ENCODE results near the gene UBE3D. TPM values are rescaled to one million over a fixed set of nuclear protein-coding genes. Genes with fewer than 3 reads are reported as not detected.
"Not testable (repeated sequence)": the region's sequence is repeated elsewhere in the genome, so short reads cannot be mapped to it uniquely, and the experiment has no call there.

Gene UBE3D
- total RNA-seq, 1 experiment from 2014 or later: 11.0 TPM

DNA sequence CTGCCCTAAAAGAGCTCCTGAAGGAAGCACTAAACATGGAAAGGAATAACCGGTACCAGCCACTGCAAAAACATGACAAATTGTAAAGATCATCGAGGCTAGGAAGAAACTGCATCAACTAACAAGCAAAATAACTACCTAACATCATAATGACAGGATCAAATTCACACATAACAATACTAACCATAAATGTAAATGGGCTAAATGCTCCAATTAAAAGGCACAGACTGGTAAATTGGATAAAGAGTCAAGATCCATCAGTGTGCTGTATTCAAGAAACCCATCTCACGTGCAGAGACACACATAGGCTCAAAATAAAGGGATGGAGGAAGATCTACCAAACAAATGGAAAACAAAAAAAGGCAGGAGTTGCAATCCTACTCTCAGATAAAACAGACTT, 212.7 kb downstream of the UBE3D start:
- not testable (repeated sequence) for DNase-seq (ENCODE audit: low read depth, low spot score)

DNA sequence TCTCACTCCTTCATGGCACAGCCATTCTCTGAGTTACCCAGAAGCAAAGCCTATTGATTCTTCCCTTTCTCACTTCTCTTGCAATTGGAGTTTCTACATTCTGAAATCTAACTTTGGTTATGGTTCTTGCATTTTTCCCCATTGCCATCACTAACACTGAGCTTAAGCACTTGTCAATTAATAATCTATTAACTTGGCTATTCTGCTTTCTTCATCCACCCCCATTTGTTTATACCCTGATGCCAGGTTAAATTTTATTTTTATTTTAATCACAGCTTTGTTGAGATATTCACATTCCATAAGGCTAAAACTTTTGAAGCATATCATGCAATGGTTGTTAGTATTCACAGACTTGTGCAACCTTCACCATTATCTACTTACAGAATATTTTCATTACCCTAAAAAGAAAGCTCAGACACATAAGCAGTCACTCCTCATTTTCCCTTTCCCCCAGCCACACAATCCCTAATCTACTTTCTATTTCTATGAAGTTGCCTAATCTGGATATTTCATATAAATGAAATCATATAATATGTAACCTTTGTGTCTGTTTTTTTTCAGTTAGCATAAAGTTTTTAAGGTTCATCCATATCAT, 222.3 kb downstream of the UBE3D start:
- Histone ChIP-seq H3K36me3 (ENCODE audit: control insufficient read depth, insufficient read depth, low read length) (no peaks in the 10 kb centered on the region), H3K27ac (ENCODE audit: low read length) (no peak overlapping the region), H3K27me3 (ENCODE audit: control insufficient read depth, insufficient read depth, low read length) (no peaks in the 10 kb centered on the region), H3K9me3 (ENCODE audit: control insufficient read depth, insufficient read depth, low read depth, low read length) (no peaks in the 10 kb centered on the region), H3K4me1 (ENCODE audit: control insufficient read depth, insufficient read depth, low read length) (no peaks in the 10 kb centered on the region), H3K4me3 (ENCODE audit: low read depth in 2 of 2, low read length in 2 of 2) (no peak overlapping the region)
- no peak for DNase-seq (ENCODE audit: low read depth, low spot score)
- BruUV-seq (replicated peaks): no TSS peak
- POLR2A ChIA-PET: no interaction called here
- in situ Hi-C loops (cut with HindIII; ENCODE audit: low pct_unique_long_range_greater_than_20kb, low sequenced_read_pairs) (no loop called here), intact Hi-C loops (cut with micrococcal nuclease; ENCODE audit: unreplicated experiment) (no loop called here)
- TF ChIP-seq POLR2AphosphoS5 (IDR thresholded peaks at IDR 0.05; ENCODE audit: low read depth, low read length) (no peak), TCF7L2 (IDR thresholded peaks at IDR 0.05; ENCODE audit: low read depth, low read length) (no peak), SIN3A (IDR thresholded peaks at IDR 0.05; ENCODE audit: borderline replicate concordance, insufficient read depth, low read depth, low read length) (no peak)
- TF ChIP-seq, protein P1, sequence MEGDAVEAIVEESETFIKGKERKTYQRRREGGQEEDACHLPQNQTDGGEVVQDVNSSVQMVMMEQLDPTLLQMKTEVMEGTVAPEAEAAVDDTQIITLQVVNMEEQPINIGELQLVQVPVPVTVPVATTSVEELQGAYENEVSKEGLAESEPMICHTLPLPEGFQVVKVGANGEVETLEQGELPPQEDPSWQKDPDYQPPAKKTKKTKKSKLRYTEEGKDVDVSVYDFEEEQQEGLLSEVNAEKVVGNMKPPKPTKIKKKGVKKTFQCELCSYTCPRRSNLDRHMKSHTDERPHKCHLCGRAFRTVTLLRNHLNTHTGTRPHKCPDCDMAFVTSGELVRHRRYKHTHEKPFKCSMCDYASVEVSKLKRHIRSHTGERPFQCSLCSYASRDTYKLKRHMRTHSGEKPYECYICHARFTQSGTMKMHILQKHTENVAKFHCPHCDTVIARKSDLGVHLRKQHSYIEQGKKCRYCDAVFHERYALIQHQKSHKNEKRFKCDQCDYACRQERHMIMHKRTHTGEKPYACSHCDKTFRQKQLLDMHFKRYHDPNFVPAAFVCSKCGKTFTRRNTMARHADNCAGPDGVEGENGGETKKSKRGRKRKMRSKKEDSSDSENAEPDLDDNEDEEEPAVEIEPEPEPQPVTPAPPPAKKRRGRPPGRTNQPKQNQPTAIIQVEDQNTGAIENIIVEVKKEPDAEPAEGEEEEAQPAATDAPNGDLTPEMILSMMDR (IDR thresholded peaks at IDR 0.05): no peak
- TF ChIP-seq, protein P2, sequence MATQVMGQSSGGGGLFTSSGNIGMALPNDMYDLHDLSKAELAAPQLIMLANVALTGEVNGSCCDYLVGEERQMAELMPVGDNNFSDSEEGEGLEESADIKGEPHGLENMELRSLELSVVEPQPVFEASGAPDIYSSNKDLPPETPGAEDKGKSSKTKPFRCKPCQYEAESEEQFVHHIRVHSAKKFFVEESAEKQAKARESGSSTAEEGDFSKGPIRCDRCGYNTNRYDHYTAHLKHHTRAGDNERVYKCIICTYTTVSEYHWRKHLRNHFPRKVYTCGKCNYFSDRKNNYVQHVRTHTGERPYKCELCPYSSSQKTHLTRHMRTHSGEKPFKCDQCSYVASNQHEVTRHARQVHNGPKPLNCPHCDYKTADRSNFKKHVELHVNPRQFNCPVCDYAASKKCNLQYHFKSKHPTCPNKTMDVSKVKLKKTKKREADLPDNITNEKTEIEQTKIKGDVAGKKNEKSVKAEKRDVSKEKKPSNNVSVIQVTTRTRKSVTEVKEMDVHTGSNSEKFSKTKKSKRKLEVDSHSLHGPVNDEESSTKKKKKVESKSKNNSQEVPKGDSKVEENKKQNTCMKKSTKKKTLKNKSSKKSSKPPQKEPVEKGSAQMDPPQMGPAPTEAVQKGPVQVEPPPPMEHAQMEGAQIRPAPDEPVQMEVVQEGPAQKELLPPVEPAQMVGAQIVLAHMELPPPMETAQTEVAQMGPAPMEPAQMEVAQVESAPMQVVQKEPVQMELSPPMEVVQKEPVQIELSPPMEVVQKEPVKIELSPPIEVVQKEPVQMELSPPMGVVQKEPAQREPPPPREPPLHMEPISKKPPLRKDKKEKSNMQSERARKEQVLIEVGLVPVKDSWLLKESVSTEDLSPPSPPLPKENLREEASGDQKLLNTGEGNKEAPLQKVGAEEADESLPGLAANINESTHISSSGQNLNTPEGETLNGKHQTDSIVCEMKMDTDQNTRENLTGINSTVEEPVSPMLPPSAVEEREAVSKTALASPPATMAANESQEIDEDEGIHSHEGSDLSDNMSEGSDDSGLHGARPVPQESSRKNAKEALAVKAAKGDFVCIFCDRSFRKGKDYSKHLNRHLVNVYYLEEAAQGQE (IDR thresholded peaks at IDR 0.05; ENCODE audit: insufficient read depth in 1 of 2, low read depth in 2 of 2, low read length in 1 of 2): no peak
- no peak for ATAC-seq
- CTCF ChIA-PET: interaction anchor here (0.7 kb wide), 1 partner anchor 25 kb away, joined by 3 read pairs; no protein-coding TSS in a partner anchor

More for the DNA sequence above, 212.7 kb downstream of the UBE3D start:
- BruUV-seq (replicated peaks); H3K4me1 ChIP-seq (ENCODE audit: control insufficient read depth, insufficient read depth, low read length); H3K4me3 ChIP-seq (ENCODE audit: low read depth in 2 of 2, low read length in 2 of 2); H3K36me3 ChIP-seq (ENCODE audit: control insufficient read depth, insufficient read depth, low read length); CTCF ChIA-PET; ATAC-seq; H3K9me3 ChIP-seq (ENCODE audit: control insufficient read depth, insufficient read depth, low read depth, low read length); intact Hi-C loops (cut with micrococcal nuclease; ENCODE audit: unreplicated experiment); H3K27me3 ChIP-seq (ENCODE audit: control insufficient read depth, insufficient read depth, low read length); POLR2A ChIA-PET; in situ Hi-C loops (cut with HindIII; ENCODE audit: low pct_unique_long_range_greater_than_20kb, low sequenced_read_pairs); H3K27ac ChIP-seq (ENCODE audit: low read length): not testable (repeated sequence)

DNA sequence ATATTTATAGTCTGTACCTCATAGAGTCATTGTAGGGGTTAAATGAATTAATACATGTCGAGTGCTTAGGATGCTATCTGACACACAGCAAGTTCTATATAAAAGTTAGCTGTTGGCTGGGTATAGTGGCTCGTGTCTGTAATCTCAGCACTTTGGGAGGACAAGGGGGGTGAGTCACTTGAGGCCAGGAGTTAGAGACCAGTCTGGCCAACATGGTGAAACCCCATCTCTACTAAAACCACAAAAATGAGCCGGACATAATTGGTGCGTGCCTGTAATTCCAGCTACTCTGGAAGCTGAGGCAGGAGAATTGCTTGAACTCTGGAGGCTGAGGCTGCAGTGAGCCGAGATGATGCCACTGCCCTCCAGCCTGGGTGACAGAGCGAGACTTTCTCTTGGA, 222.9 kb downstream of the UBE3D start:
- POLR2A ChIA-PET: no interaction called here
- intact Hi-C loops (cut with micrococcal nuclease; ENCODE audit: unreplicated experiment): no loop called here
- ATAC-seq: no peak

More for the DNA sequence above, 222.9 kb downstream of the UBE3D start:
- TF ChIP-seq POLR2AphosphoS5 (IDR thresholded peaks at IDR 0.05; ENCODE audit: low read depth, low read length) (no peak), SIN3A (IDR thresholded peaks at IDR 0.05; ENCODE audit: borderline replicate concordance, insufficient read depth, low read depth, low read length) (no peak), TCF7L2 (IDR thresholded peaks at IDR 0.05; ENCODE audit: low read depth, low read length) (no peak)
- TF ChIP-seq, protein P1 (IDR thresholded peaks at IDR 0.05): no peak
- TF ChIP-seq, protein P2 (IDR thresholded peaks at IDR 0.05; ENCODE audit: insufficient read depth in 1 of 2, low read depth in 2 of 2, low read length in 1 of 2): no peak
- no peak for DNase-seq (ENCODE audit: low read depth, low spot score)
- BruUV-seq (replicated peaks): no TSS peak
- no peaks in the 10 kb centered on the region for H3K9me3 ChIP-seq (ENCODE audit: control insufficient read depth, insufficient read depth, low read depth, low read length)
- H3K27ac ChIP-seq (ENCODE audit: low read length): no peak overlapping the region
- H3K4me3 ChIP-seq (ENCODE audit: low read depth in 2 of 2, low read length in 2 of 2): no peak overlapping the region
- H3K27me3 ChIP-seq (ENCODE audit: control insufficient read depth, insufficient read depth, low read length): no peaks in the 10 kb centered on the region
- H3K36me3 ChIP-seq (ENCODE audit: control insufficient read depth, insufficient read depth, low read length): no peaks in the 10 kb centered on the region
- CTCF ChIA-PET: no interaction called here
- in situ Hi-C loops (cut with HindIII; ENCODE audit: low pct_unique_long_range_greater_than_20kb, low sequenced_read_pairs): no loop called here
- no peaks in the 10 kb centered on the region for H3K4me1 ChIP-seq (ENCODE audit: control insufficient read depth, insufficient read depth, low read length)
